Stomach smooth muscle (tissue), 2 donors: ENCODE data around the gene RAD51AP1.
"Not testable (repeated sequence)": the region's sequence is repeated elsewhere in the genome, so short reads cannot be mapped to it uniquely, and the experiment has no call there.

Source experiments
- H3K27ac ChIP-seq: one replicate; pipeline ENCODE4 v1.7.0; 2013; ENCODE audit warnings: mild to moderate bottlenecking, low read length, inconsistent platforms
- H3K27me3 ChIP-seq, 2 donors: one replicate each; pipeline ENCODE4 v1.7.0; 2013; ENCODE audit warnings: low read length in 2 of 2; ENCODE audit not compliant: insufficient read depth in 2 of 2, control insufficient read depth in 1 of 2
- H3K36me3 ChIP-seq, 2 donors: one replicate each; pipeline ENCODE4 v1.7.0; 2013; ENCODE audit warnings: low read length in 2 of 2; ENCODE audit not compliant: control insufficient read depth in 2 of 2, insufficient read depth in 2 of 2
- H3K4me1 ChIP-seq: one replicate; pipeline ENCODE4 v1.7.0; 2013; ENCODE audit warnings: low read length; ENCODE audit not compliant: control insufficient read depth, insufficient read depth
- H3K4me3 ChIP-seq, 2 donors: one replicate each; pipeline ENCODE4 v1.7.0; 2013; ENCODE audit warnings: low read length in 2 of 2
- H3K9ac ChIP-seq, 2 donors: one replicate each; pipeline ENCODE4 v1.7.0; 2013; ENCODE audit warnings: low read length in 2 of 2, mild to moderate bottlenecking in 1 of 2
- H3K9me3 ChIP-seq, 2 donors: one replicate each; pipeline ENCODE4 v1.7.0; 2013; ENCODE audit warnings: low read length in 2 of 2; ENCODE audit not compliant: control insufficient read depth in 2 of 2
- donor health status: healthy.
- donor health status: Pancreatic carcinoma.

RAD51AP1 gene

DNA sequence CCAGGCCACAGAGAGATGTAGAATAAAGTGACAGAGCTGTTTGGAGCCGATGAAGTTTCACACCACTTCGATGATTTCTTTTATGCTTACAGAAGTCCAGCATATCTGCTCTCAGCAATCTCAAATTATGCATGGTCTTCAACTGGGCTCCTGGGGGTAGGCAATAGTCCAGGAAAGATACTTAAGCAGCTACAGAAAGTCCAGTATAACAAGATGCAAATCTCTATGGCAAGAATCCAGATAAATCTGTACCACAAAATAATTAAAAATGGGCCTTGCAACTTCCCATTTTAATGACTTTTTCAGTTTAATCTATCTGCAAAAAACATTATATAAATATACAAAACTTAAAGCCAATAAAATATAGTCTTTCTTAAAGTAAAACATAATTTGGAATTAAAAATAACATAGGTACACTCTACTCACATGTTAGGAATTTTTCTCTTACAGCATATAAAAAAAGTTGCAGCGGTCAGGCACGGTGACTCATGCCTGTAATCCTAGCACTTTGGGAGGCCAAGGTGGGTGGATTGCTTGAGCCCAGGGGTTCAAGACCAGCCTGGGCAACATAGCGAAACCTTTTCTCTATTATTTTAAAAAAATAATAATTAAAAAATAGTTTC is 20.5 kb upstream of the RAD51AP1 start:
- peaks cover 12 to 20% of the 10 kb centered on the region in 2 donors for H3K36me3 ChIP-seq
- no peaks in the 10 kb centered on the region for H3K4me1 ChIP-seq
- H3K9me3 ChIP-seq = no peaks in the 10 kb centered on the region
- no peak overlapping the region for H3K27ac ChIP-seq
- H3K27me3 ChIP-seq = no peaks in the 10 kb centered on the region
- no peak overlapping the region for H3K9ac ChIP-seq
- H3K4me3 ChIP-seq = no peak overlapping the region

DNA sequence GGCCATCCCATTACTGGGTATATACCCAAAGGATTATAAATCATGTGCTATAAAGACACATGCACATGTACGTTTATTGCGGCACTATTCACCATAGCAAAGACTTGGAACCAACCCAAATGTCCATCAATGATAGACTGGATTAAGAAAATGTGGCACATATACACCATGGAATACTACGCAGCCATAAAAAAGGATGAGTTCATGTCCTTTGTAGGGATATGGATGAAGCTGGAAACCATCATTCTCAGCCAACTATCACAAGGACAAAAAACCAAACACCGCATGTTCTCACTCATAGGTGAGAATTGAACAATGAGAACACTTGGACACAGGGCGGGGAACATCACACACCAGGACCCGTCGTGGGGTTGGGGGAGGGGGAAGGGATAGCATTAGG is 15.2 kb upstream of the RAD51AP1 start:
- H3K36me3 ChIP-seq = peaks cover 11 to 13% of the 10 kb centered on the region in 2 donors
- not testable (repeated sequence) for H3K9ac ChIP-seq, H3K27ac ChIP-seq, H3K4me1 ChIP-seq, H3K9me3 ChIP-seq, H3K4me3 ChIP-seq, H3K27me3 ChIP-seq

DNA sequence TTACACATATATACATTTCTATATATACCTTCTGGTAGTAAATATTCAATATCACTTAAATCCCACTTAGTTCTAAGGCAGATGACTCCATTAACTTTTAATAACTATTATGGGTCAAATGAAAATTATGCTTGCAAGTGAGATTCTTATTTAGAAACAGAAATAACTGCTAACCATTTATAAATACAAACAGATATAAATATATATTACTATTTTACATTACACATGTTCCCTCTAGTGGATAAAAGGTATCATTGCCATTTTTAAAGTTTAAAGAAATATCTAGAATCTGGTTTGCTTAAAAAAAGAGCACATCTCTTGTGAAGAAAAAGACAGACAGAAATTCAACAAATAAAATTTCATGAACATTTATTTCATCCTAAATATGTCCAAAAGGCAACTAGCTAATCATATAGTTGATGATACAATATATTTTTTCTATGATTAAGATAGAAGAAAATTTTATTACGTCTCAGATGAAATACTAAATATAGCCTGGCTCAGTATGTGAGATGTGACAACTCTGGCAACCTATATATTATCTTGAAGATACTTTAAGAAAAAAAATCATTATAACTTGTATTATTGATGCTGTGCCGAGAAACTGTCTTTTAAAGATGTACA is 11.7 kb upstream of the RAD51AP1 start:
- Histone ChIP-seq H3K9ac (no peak overlapping the region), H3K4me1 (no peaks in the 10 kb centered on the region), H3K27me3 (no peaks in the 10 kb centered on the region), H3K36me3 (peaks cover 9 to 15% of the 10 kb centered on the region in 2 donors), H3K9me3 (no peaks in the 10 kb centered on the region), H3K4me3 (no peak overlapping the region), H3K27ac (no peak overlapping the region)

DNA sequence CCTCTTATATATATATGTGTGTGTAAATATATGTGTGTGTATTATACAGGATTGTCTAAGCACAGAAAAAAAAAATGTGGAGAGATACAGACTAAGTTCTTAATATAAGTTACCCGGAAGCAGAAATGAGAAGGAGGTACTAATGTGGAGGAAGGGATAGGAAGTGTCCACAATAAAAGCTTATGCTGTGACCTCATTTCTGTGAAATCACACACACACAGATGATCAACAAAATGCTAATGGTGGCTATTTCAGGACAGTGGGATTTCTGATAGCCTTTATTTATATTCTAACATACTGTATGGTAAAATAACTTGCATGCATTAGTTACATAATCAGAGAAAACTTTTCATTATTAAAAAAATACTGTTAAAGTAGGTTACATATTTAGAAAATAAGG is 8.5 kb upstream of the RAD51AP1 start:
- Histone ChIP-seq H3K27ac (no peak overlapping the region), H3K9me3 (no peaks in the 10 kb centered on the region), H3K4me1 (no peaks in the 10 kb centered on the region), H3K4me3 (no peak overlapping the region), H3K27me3 (no peaks in the 10 kb centered on the region), H3K9ac (no peak overlapping the region), H3K36me3 (peaks cover 17 to 19% of the 10 kb centered on the region in 2 donors)

DNA sequence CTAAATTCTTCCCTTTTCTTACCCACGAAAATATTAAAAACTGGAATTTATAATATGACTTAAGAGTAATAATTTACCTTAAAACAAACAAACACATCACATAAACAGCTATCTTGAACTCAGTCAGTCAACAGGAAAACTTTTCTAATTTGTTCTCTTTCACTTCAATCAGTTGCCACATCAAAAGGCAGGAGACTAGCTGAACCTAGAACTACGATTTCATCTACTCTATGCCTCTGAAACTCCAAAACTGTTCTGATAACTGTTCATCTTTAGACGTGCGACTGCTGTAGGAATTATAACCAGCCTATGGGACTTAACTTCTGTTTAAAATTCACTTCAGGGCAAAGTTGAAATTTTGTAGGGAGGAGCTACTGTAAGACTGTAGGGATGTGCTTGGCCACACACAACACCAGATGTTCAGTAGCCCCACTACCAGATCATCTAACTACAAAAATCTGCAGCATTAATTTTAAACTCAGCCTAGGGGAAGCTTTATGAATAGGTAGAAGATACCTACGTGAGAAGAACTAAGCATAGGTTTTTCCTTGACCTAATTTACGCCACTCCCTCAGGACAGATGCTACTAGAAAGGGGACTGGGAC is 7.6 kb upstream of the RAD51AP1 start:
- no peak overlapping the region for H3K9ac ChIP-seq
- H3K27ac ChIP-seq = no peak overlapping the region
- no peaks in the 10 kb centered on the region for H3K9me3 ChIP-seq
- H3K4me1 ChIP-seq = no peaks in the 10 kb centered on the region
- H3K4me3 ChIP-seq = no peak overlapping the region
- no peaks in the 10 kb centered on the region for H3K27me3 ChIP-seq
- peaks cover 15 to 19% of the 10 kb centered on the region in 2 donors for H3K36me3 ChIP-seq

DNA sequence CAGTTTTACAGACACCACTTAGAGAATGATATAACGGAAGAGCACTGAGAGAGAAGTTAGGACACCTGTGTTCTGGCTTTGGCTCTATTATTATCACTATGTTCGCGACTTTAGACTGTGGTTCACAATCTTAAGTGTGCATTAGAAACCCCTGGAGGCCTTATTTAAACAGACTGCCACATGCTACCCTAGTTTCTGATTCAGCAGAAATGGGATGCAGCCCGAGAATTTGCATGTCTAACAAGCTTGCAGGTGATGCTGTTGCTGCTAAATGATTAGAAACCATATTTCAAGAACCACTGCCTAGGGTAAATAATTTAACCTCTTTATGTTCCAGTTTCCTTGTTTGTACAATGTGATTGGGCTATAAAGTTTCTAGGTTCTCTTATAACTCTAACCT is 3.6 kb upstream of the RAD51AP1 start:
- H3K27me3 ChIP-seq = no peaks in the 10 kb centered on the region
- H3K9ac ChIP-seq = no peak overlapping the region
- no peak overlapping the region for H3K27ac ChIP-seq
- H3K4me3 ChIP-seq = no peak overlapping the region
- peaks cover 12 to 19% of the 10 kb centered on the region in 2 donors for H3K36me3 ChIP-seq
- H3K9me3 ChIP-seq = no peaks in the 10 kb centered on the region
- H3K4me1 ChIP-seq = peaks cover 6% of the 10 kb centered on the region

DNA sequence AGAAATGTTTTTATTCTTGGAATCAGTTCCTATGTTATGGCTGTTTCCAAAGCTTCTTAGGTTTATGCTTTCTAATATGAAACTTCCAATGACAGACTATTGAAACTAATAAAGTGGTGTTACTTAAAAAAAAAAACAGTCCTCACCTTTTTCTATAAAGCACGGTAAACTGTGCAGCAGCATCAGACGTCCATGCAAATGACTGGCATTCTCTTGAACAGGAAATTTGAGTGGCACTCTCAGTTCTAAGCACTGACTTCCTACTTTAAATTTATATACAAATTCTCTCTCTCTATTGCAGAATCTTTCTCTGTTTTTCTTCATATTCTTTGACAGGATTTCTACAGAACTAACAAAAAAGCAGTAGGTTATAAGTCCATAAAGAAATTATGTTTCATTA is 2.8 kb upstream of the RAD51AP1 start:
- Histone ChIP-seq H3K27ac (no peak overlapping the region), H3K27me3 (no peaks in the 10 kb centered on the region), H3K36me3 (peaks cover 12 to 19% of the 10 kb centered on the region in 2 donors), H3K9me3 (no peaks in the 10 kb centered on the region), H3K4me3 (no peak overlapping the region), H3K4me1 (peaks cover 6% of the 10 kb centered on the region), H3K9ac (no peak overlapping the region)

DNA sequence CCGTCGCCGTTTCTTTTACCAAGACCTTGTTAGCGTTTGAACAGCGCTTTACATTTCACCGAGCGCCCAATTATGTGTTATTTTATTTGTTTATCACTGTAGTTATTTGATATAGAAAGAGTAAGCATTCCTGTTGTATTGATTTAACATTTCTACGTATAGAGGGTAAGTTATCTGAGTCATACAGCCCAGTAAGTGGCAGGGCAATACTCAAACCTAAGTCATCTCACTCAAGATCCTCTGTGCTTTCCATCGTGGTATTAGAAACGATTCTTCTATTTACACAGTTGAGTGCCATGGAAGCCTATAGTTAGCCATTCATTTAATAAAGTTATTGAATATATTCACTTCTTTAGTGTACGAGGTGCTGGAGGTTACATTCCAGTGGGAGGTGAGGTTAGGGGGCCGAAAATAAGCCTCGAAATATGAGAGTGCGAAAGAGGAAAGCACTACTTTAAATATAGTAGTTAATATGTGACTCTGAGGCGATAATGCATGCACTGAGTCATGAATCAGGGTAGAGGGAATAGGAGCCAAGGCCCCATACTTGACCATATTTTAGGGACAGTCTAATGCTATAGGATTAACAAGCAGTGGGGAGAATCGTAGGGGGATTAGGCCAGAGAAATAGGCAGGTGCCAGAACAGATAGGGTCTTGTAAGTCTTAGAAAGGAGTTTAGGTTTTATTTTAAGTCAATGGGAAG is 629 bp downstream of the RAD51AP1 start:
- Histone ChIP-seq H3K27me3 (no peaks in the 10 kb centered on the region), H3K36me3 (no peaks in the 10 kb centered on the region), H3K4me1 (peaks cover 6% of the 10 kb centered on the region), H3K9ac (peak overlapping the region; percentile 76 to 99), H3K27ac (no peak overlapping the region), H3K9me3 (no peaks in the 10 kb centered on the region), H3K4me3 (peak overlapping the region; percentile 73 to 96)

DNA sequence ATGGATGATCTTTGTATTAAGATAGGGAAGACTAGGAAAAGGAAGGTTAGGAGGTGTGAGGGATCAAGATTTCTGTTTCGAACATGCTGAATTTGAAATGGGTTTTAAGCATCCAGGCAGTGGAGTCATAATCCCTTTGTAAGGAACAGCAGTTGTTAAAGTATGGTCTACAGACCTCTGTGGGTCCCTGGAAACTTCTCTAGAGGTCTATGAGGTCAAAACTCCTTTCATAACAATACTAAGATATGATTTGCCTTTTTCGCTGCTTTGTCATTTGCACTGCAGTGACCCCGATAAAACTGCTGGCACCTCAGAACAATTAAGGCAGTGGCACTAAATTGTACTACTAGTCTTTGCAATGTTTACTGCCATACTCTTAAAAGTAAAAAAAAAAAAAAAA is 1.5 kb downstream of the RAD51AP1 start:
- Histone ChIP-seq H3K9ac (no peak overlapping the region), H3K4me3 (no peak overlapping the region), H3K27ac (no peak overlapping the region), H3K27me3 (no peaks in the 10 kb centered on the region), H3K36me3 (no peaks in the 10 kb centered on the region), H3K4me1 (peaks cover 6% of the 10 kb centered on the region), H3K9me3 (no peaks in the 10 kb centered on the region)

DNA sequence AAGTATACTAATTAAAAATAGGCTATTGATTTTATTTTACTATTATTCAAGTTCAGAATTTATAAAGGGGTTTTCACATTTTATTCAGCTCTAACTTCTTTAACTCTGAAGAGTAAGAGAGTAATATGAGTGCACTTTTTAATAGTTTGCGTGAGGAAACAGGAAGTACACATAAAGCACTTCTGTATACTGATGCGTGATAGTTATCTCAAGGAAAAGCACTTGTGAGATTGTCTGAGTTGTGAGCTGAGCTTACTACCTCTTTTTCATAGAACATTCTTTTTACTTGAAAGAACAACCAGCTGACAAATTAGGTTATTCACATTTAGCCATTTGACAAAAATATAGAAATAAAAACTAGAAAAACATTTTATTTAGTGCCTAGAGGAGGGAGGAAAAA is 1.9 kb downstream of the RAD51AP1 start:
- Histone ChIP-seq H3K4me1 (peaks cover 6% of the 10 kb centered on the region), H3K27me3 (no peaks in the 10 kb centered on the region), H3K36me3 (no peaks in the 10 kb centered on the region), H3K9ac (no peak overlapping the region), H3K4me3 (no peak overlapping the region), H3K9me3 (no peaks in the 10 kb centered on the region), H3K27ac (no peak overlapping the region)
